ENCODE results near the gene UNC13B. TPM values are rescaled to one million over a fixed set of nuclear protein-coding genes. Genes with fewer than 3 reads are reported as not detected.
A peak's percentile ranks its signal among the peaks of the same experiment; 100 is the strongest.

The UNC13B gene
- total and polyA plus RNA-seq, 9 of the 15 experiments (the other 6 are each of a cell fraction or from before 2014, with no cell fraction given): 2.4 to 11.5 (median 8.6) TPM

DNA sequence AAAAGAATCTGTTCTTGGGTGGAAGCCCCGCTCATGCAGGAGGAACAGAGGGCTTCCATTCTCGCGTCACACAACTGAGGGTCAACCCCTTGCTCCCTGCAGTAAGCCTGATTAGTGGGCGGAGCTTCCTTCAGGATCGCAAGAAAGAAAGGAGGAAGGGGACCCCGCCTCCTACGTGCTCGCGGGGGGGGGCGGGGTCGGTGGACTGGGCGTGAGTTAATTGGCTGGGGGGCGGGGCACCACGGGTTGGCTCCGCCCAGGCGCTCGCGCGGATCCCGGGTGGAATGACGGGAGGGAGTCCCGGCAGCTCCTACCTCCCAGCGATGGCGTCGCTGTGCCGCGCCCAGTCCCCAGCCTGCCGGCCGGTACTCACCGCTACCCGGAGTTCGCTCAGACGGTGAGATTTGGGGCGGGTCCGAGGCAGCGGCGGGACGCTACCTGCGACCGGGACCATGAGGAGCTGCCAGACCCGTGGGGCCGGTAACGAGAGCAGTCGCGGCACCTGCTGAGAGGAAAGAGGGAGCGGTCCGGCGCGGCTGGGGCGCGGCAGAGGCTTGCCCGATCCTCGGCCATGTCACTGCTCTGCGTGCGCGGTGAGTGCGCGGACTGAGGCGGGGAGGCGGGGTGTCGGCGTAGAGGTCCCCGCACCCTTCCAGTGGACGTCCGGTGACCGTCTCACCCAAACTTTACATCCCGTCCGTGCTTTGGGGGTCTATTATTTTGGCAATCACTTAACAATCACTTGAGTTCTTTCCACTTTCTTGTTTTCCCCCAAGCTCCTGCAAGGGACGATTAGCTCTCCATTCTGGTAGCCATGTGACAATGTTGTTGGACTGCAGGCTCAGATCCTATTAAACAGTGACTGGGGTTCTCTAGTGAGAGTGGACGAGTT is at the start of gene UNC13B (continued):
- TF ChIP-seq, protein P1, sequence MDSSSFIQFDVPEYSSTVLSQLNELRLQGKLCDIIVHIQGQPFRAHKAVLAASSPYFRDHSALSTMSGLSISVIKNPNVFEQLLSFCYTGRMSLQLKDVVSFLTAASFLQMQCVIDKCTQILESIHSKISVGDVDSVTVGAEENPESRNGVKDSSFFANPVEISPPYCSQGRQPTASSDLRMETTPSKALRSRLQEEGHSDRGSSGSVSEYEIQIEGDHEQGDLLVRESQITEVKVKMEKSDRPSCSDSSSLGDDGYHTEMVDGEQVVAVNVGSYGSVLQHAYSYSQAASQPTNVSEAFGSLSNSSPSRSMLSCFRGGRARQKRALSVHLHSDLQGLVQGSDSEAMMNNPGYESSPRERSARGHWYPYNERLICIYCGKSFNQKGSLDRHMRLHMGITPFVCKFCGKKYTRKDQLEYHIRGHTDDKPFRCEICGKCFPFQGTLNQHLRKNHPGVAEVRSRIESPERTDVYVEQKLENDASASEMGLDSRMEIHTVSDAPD (CRISPR knock-in tag; IDR thresholded peaks at IDR 0.05): no peak
- no peak for TF ChIP-seq RBM39 (optimal IDR thresholded peaks at IDR 0.05; ENCODE audit: low read depth, low read length)
- TF ChIP-seq ZNF699 (CRISPR knock-in tag; IDR thresholded peaks at IDR 0.05; ENCODE audit: insufficient replicate concordance): no peak
- TF ChIP-seq, protein P2, sequence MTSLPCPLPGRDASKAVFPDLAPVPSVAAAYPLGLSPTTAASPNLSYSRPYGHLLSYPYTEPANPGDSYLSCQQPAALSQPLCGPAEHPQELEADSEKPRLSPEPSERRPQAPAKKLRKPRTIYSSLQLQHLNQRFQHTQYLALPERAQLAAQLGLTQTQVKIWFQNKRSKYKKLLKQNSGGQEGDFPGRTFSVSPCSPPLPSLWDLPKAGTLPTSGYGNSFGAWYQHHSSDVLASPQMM (CRISPR knock-in tag; IDR thresholded peaks at IDR 0.05): no peak
- no peak for TF ChIP-seq RUNX1 (IDR thresholded peaks at IDR 0.05; ENCODE audit: low read depth)
- peak; percentile 45; the same call in 1 of the 2 replicates for TF ChIP-seq L3MBTL2 (IDR thresholded peaks at IDR 0.05)
- no peak for TF ChIP-seq E2F3 (CRISPR knock-in tag; IDR thresholded peaks at IDR 0.05)
- TF ChIP-seq GABPB1 (CRISPR knock-in tag; IDR thresholded peaks at IDR 0.05): no peak
- TF ChIP-seq KAT2B (IDR thresholded peaks at IDR 0.05; ENCODE audit: low read depth, low read length): no peak
- TF ChIP-seq ZFP1 (CRISPR knock-in tag; IDR thresholded peaks at IDR 0.05): no peak
- TF ChIP-seq ESRRB (CRISPR knock-in tag; IDR thresholded peaks at IDR 0.05; ENCODE audit: borderline replicate concordance): no peak
- peak; percentile 55 for TF ChIP-seq TAF9B (IDR thresholded peaks at IDR 0.05; ENCODE audit: partially characterized antibody)
- TF ChIP-seq ZNF778 (CRISPR knock-in tag; IDR thresholded peaks at IDR 0.05): no peak
- peak; percentile 95 for TF ChIP-seq VEZF1 (CRISPR knock-in tag; IDR thresholded peaks at IDR 0.05)
- TF ChIP-seq, protein P3, sequence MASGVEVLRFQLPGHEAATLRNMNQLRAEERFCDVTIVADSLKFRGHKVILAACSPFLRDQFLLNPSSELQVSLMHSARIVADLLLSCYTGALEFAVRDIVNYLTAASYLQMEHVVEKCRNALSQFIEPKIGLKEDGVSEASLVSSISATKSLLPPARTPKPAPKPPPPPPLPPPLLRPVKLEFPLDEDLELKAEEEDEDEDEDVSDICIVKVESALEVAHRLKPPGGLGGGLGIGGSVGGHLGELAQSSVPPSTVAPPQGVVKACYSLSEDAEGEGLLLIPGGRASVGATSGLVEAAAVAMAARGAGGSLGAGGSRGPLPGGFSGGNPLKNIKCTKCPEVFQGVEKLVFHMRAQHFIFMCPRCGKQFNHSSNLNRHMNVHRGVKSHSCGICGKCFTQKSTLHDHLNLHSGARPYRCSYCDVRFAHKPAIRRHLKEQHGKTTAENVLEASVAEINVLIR (CRISPR knock-in tag; IDR thresholded peaks at IDR 0.05): no peak
- no peak for TF ChIP-seq KAT8 (IDR thresholded peaks at IDR 0.05; ENCODE audit: low read depth)
- no peak for TF ChIP-seq PTTG1 (tag; IDR thresholded peaks at IDR 0.05; ENCODE audit: low read depth)
- peak; percentile 82 for TF ChIP-seq HNRNPLL (IDR thresholded peaks at IDR 0.05; ENCODE audit: low read depth, low read length, poor library complexity, severe bottlenecking)
- no peak for TF ChIP-seq KHSRP (IDR thresholded peaks at IDR 0.05)
- TF ChIP-seq CEBPZ (IDR thresholded peaks at IDR 0.05; ENCODE audit: borderline replicate concordance, low read depth, low read length): no peak
